ENCODE measurements around the gene REV1. TPM values are rescaled to one million over a fixed set of nuclear protein-coding genes. Genes with fewer than 3 reads are reported as not detected.

Gene REV1
- 21.3 and 27.9 TPM in 2 replicates for total RNA-seq

GRCh38 chr2:99489761-99490622 is at the start of gene REV1:
REV1 (minus strand) TSS chr2:99490017; CDS start chr2:99464975, 25,042 bp downstream.

Other genes starting within 250 kb of the REV1 start
- not detected in 2 replicates for gene LYG2, start 234.4 kb downstream of the REV1 start, total RNA-seq
- 0.18 and 0.43 TPM in 2 replicates for gene LYG1, start 188.8 kb downstream of the REV1 start, total RNA-seq
- 38.9 and 45.1 TPM in 2 replicates for gene TXNDC9, start 153.7 kb downstream of the REV1 start, total RNA-seq
- 13.8 and 20.6 TPM in 2 replicates for gene EIF5B, start 152.6 kb downstream of the REV1 start, total RNA-seq